GM15510 (cell line): ENCODE results near the gene TINAGL1.

Experiments used
- POLR2A ChIP-seq: IDR thresholded peaks from 3 replicates; pipeline ENCODE4 v1.6.1; 2011; ENCODE audit warnings: borderline replicate concordance; ENCODE audit not compliant: insufficient read length; ENCODE audit errors: extremely low read depth

Gene TINAGL1

DNA sequence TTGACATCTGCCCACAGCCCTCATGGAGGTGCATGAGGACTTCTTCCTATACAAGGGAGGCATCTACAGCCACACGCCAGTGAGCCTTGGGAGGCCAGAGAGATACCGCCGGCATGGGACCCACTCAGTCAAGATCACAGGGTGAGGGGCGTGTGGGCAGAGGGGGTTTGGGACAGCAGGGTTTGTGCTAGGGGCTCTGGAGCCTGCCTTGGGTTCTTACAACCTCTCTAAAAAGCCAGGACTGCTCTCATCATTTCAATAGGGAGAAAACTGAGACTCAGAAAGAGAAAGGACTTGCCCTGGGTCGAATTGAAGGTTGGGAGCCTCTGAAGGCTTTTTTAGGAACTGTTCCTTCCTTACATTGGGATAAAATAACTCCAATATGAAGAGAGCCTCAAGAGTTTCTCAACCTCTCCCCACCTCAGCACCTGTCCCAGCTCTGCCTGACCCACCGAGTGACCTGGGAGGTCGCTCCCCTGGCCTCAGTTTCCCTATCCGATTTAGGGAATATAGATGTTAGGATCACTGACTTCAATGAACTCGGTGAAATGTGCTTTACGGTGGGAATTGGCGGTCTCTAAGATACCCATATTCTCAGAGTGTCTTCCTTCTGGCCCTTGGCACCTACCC, 9.5 kb downstream of the TINAGL1 start:
- TF ChIP-seq POLR2A, result no peak

DNA sequence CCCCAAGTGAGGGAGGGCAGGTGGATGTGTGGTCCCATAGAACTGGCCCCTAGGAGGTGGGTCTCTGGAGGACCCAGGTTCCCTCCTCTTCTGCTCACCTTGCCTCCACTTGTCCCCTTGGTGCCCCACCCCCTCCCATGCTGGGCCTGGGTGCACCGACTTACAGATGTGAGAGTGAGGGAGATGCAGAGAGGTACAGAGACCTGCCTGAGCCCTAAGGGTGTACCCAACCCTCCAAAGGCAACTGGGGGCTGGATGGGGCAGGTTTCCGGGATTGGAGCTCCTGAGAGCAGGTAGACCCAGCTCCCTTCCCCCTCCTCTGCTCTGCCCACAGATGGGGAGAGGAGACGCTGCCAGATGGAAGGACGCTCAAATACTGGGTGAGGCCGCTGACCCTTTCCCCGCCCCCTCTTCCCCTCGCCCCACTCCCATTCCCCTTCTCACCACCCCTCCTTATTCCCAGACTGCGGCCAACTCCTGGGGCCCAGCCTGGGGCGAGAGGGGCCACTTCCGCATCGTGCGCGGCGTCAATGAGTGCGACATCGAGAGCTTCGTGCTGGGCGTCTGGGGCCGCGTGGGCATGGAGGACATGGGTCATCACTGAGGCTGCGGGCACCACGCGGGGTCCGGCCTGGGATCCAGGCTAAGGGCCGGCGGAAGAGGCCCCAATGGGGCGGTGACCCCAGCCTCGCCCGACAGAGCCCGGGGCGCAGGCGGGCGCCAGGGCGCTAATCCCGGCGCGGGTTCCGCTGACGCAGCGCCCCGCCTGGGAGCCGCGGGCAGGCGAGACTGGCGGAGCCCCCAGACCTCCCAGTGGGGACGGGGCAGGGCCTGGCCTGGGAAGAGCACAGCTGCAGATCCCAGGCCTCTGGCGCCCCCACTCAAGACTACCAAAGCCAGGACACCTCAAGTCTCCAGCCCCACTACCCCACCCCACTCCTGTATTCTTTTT, 10.3 kb downstream of the TINAGL1 start:
- no peak for TF ChIP-seq POLR2A

DNA sequence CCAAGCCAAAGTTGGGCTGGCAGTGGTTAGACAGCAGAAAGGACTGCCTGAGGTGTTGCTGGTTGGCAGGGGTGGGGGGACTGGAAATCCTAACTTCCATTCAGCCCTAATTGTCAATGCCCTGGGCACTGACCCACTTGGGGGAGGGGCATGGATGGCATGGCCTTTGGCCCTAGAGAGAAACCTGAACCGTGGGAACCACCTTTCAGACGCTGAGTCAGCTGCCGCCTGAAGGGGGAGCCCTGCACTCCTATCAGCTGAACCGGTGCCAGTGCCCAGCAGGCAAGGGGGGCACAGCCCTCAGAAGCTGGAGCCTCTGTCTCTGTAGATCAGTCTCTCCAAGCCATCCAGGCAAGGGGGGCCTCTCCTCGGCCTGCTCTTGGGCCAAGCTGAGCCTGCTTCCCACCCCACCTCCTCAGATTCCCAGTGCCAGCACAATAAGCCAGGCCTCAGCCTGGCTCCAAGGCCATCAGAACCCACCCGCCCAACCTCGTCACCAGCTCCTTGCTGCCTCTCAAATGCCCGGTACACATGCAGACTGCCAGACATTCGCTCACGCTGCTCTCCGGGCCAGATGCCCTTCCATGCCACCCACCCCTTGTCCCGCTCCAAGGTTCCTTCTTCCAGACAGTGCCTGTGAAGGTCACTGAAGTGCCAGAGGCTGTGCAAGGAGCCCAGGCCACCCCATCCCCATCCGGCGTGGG, 11.6 kb downstream of the TINAGL1 start:
- no peak for TF ChIP-seq POLR2A

DNA sequence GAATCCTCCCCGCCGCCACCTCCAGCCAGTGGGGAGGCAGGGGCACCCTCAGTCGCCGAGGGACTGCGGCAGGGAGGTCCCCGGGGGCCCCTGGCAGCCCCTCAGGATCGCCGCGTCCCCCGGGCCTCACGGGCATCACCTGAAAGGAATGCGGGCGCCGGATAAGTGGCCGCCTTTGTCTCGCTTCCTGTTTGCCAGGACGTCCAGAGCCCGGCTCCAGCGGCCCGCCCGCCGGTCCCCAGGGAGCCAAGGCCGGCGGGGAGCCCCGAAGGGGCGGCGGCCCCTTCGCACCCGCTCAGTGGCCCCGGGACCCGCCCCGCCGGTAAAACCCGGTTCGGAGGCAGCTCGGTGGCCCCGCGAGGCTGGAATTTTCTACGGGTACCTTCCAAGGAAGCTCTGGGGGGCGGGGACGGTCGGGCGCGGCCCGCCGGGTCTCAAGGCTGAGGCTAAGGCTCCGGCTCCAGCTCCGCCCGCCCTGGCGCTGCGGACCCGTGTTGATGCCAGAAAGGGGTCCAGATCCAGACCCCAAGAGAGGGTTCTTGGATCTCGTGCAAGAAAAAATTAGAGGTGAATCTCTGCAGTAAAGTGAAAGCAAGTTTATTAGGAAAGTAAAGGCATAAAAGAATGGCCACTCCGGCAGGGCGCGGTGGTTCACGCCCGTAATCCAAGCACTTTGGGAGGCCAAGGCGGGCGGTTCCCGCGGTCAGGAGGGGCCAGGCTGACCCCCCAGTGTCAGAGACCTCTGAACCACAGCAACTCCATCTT, 12.6 kb downstream of the TINAGL1 start:
- no peak for TF ChIP-seq POLR2A

DNA sequence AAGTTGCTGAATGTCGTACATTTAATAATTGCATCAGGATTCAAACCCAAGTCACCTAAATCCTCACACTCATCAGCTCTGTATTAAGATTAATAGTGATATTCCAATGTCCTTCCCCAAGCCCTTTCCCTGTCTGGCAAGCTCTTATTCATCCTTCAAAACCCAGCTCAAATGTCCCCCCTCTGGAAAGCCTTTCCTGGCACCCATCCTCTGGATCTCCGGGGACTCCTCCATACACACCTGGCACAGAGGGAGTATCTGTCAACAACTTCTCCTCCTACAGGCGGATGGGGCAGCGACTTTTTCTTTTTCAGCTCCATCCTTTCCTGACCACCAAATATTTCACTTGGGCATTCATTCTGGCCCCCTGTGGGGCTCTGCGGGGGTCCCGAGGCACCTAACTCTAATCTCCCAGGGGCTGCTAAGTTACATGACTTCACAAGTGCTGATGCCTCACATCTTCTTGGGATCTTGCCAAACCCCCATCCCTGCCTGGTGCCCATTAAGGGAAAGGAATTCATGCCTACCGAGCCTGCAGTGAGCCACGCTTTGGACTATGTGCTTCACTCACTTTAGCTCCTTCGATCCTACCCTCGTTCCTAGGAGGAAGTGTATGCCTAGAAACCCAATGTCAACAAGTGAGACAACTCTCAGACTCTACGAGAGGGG, 15.2 kb downstream of the TINAGL1 start:
- no peak for TF ChIP-seq POLR2A

DNA sequence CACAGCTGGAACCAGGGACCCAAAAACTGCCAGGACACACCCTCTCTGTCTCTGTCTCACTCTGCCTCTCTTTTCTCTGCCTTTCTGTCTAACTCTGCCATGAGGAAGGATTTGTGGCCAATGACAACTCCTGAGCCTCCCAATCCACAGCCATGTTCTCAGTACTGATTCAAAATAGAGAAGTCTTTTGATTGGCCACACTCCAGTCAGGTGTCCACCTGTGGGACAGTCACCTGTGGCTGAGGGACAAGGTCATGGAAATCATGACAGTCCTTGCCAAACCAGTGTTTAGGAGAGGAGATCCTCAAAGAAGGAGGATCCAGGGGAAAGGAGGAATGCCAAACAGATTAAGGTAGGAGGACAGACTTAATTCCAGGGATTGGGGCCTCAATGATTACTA, 15.8 kb downstream of the TINAGL1 start:
- TF ChIP-seq POLR2A, result no peak

DNA sequence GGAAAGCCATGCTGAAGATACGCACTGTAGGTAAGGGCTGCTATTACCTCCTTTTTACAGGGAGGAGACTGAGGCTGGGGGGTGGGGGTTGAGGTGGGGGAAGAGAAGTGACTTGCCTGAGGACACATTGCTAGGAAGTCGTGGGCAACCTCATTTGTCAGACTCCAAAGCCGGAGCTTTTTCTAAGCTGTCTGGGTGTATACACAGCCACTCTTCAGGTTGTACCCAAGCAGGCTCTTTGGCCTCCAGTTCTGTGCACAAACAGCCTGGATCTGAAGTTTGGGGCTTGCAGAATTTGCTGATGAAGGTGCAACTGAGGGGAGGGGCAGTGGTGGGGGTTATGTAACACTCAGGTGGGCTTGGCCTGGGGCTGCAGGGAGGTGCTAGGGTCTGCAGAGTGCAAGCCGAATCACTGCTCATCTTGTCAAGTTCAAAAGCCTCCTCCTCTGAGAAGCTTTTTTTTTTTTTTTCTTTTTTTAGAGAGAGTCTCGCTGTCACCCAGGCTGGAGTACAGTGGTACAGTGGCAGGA, 16.9 kb downstream of the TINAGL1 start:
- no peak for TF ChIP-seq POLR2A

DNA sequence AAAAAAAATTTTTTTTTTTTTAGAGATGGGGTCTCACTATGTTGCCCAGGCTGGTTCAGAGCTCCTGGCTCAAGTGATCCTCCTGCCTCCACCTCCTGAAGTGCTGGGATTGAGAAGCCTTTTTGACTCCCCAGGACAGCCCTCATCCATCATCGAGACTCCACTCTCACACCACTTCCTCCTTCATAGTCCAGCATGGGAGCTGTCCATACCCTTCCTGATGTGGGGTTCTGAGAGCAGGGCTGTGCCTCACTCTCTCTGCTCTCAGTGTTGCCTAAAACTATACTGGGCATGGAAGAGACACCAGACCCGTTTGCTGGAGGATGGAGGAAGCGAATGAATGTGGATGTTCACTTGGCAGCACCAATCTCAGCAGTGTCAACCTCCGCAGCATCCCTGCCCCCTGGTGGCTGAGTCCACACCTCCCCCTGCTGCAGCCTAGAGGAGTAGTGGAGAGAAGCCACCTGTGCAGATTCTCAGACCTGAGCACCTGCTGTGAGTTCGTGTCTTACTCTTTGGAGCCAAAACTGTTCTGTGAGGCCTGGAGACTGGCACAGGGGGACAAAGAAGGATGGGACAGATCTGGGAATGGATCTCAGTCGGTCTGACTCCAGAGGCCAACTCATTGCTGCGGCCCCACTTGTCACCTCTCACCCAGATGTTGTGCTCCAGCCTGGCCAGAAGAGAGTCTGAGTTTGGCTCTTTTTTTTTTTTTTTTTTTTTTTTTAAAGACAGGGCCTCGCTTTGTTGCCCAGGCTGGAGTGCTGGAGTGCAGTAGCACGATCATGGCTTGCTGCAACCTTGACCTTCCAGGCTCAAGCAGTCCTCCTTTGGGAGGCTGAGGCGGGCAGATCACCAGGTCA, 17.7 kb downstream of the TINAGL1 start:
- TF ChIP-seq POLR2A, result no peak

DNA sequence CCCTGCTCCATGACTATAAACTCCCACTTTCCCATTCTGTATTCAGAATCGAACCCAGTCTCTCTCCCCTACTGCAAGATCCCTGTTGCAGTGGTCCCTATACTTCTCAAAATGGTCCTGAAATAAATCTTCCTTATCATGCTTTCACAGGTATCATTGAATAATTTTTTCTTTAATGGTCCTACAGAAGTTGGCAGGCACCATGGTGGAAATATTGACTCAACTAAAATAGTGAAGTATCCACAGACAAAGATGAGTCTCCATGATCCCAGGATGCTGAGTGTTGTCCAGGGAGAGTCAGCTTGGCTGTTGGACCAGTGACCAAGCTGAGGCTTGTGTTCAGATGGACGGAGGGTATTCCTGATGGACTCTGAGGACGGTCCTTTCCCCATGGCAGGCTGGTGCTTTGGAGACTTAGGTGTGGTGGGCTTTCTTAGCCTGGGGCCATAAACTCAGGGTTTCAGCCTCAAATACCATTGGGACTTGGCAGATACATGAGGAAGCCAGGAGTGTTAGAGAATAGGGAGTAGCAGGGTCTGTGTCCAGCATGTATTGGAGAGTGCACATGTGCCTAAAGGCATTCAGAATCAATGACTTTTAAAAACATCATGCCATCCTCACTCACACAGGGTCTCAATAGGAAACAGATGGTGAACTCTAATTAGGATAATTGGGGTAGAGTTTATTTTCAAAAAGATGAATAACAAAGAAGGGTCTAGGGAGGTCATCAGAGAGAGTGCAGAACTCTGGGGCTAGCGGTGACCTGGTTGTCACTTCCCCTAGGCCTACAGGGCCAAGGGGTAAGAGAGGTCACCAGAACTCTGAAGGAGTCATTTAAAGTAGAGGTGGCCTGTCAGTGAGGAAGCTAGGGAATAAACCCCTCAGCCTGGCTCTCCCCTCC, 19.8 kb downstream of the TINAGL1 start:
- TF ChIP-seq POLR2A, result no peak

DNA sequence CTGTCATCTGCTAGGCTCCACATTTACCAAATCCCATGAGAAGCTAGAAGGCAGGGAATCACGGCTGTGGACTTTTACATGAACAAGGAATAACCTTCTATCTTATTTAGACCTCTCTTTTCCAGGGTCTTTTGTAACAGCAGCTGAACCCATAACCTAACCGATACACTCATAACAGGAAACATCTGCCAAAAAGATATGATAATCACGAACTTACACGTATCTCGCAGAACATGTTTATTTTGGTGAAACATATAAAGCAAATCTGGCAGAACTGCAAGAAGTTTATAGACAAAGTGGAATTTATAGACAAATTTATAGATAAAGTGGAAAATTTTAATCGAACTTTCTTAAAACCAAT, 20.4 kb downstream of the TINAGL1 start:
- TF ChIP-seq POLR2A, result no peak

DNA sequence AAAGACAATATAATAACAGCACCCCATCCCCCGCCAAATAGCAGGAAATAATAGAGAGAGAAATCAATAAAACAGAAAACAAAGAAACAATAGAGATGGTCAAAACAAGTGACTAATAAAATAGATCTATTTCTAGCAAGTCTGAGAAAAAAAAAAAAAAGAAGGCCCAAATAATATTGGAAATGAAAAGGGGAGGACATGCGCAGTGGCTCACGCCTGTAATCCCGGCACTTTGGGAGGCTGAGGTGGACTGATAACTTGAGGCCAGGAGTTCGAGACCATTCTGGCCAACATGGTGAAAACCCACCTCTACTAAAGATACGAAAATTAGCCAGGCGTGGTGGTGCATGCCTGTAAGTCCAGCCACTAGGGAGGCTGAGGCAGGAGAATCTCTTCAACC, 22.7 kb downstream of the TINAGL1 start:
- no peak for TF ChIP-seq POLR2A

DNA sequence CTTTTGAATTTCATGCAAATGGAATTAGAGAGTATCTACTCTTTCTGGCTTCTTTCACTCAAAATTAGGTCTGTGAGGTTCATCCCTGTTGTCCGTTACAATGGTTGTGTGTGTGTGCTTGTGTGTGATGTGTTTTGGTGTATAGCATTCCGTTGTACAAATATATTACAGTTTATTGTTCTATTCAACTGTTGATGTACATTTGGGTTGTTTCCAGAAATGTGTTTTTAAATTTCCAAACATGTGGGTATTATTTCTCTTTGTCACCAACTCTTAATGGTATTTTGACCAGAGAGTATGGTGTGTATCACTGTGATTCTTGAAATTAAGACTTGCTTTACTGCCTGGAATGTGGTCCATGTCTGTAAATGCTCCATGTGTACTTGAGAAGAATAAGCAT, 24.3 kb downstream of the TINAGL1 start:
- TF ChIP-seq POLR2A, result no peak
